ENCODE results near the gene CD247. TPM values are rescaled to one million over a fixed set of nuclear protein-coding genes. Genes with fewer than 3 reads are reported as not detected.

The CD247 gene
- total RNA-seq, 4 donors from 2014 or later: 0.26 to 2.0 (median 0.52) TPM; not detected in 1

- no peak for DNase-seq (ENCODE audit: extremely low spot score)
- Histone ChIP-seq H3K27ac (replicated peaks in 1 of 4) (no peak overlapping the region), H3K27me3 (no peaks in the 10 kb centered on the region), H3K4me3 (no peak overlapping the region), H3K36me3 (no peaks in the 10 kb centered on the region), H3K9me3 (no peaks in the 10 kb centered on the region), H3K4me1 (no peaks in the 10 kb centered on the region)
- TF ChIP-seq POLR2AphosphoS5 (IDR thresholded peaks at IDR 0.05): no peak
- TF ChIP-seq, protein P1, sequence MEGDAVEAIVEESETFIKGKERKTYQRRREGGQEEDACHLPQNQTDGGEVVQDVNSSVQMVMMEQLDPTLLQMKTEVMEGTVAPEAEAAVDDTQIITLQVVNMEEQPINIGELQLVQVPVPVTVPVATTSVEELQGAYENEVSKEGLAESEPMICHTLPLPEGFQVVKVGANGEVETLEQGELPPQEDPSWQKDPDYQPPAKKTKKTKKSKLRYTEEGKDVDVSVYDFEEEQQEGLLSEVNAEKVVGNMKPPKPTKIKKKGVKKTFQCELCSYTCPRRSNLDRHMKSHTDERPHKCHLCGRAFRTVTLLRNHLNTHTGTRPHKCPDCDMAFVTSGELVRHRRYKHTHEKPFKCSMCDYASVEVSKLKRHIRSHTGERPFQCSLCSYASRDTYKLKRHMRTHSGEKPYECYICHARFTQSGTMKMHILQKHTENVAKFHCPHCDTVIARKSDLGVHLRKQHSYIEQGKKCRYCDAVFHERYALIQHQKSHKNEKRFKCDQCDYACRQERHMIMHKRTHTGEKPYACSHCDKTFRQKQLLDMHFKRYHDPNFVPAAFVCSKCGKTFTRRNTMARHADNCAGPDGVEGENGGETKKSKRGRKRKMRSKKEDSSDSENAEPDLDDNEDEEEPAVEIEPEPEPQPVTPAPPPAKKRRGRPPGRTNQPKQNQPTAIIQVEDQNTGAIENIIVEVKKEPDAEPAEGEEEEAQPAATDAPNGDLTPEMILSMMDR (IDR thresholded peaks at IDR 0.05): no peak
- TF ChIP-seq EP300 (IDR thresholded peaks at IDR 0.05): no peak
- no peak for TF ChIP-seq POLR2A (IDR thresholded peaks at IDR 0.05; ENCODE audit: low read depth)
- intact Hi-C loops (cut with DNase I): no loop called here
- 67% methylated on average over 7 of the region's 7 CpGs for WGBS
Observed at GRCh38 chr1:167483790-167484189, 34.5 kb downstream of the CD247 start.

DNA sequence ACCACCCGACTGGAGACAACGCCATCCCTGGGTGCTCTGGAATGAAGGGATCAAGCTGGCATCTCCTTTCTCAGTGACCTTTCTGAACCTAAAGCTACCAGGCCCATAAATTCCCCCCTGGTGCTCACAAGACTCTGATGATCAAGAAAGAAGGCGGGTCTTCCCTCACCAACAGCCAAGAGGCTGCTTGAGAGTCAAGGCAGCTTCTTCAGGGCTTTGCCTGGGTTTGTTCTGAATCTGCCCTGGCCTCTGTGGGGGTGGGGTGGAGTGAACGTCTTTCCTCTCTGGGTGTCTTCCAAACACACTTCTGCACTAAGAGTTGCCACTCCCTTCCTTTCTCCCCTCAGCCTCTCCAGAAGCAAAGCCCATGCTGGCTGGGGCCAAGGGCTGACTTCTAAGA, 36.1 kb downstream of the CD247 start:
- DNase-seq (ENCODE audit: extremely low spot score): no peak
- TF ChIP-seq POLR2AphosphoS5 (IDR thresholded peaks at IDR 0.05): no peak
- TF ChIP-seq, protein P1 (IDR thresholded peaks at IDR 0.05): no peak
- no peak for TF ChIP-seq POLR2A (IDR thresholded peaks at IDR 0.05; ENCODE audit: low read depth)
- no peak for TF ChIP-seq EP300 (IDR thresholded peaks at IDR 0.05)

DNA sequence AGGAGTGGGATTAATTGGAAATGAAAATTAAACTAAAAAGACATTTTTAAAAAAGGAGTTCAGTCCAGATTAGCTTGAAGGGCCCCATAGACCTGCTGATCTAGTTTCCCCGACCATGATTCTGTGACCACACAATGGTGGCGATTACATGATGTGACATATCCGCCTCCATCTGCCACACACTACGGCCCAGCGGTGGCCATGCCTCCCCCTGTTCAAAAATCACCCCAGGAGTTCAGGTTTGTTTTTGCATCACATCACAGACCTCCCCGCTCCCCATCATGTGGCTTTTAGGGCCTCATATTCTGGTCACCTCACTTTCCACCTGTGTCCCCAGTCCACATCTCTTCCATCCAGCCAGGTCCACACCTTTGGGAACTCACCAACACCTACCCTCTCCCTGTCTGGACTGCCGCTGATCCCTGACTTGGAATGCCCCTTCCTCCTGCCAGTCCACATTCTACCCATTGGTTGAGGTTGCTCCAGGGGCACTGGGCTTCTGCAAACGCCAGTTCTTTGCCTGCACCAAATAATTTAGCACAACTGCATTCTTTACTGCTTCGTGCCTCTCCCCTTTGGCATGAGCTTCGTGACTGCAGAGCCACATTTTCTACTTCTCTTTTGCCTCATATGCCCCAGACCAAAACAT, 38.9 kb downstream of the CD247 start:
- no peak for TF ChIP-seq POLR2A (IDR thresholded peaks at IDR 0.05; ENCODE audit: low read depth)
- 90% methylated on average over 10 of the region's 10 CpGs for WGBS
- H3K4me3 ChIP-seq: no peak overlapping the region
- H3K27ac ChIP-seq (replicated peaks in 1 of 4): no peak overlapping the region
- H3K36me3 ChIP-seq: no peaks in the 10 kb centered on the region
- no peaks in the 10 kb centered on the region for H3K9me3 ChIP-seq
- H3K27me3 ChIP-seq: no peaks in the 10 kb centered on the region
- intact Hi-C loops (cut with DNase I): no loop called here
- no peak for DNase-seq (ENCODE audit: extremely low spot score)
- H3K4me1 ChIP-seq: no peaks in the 10 kb centered on the region

More for the DNA sequence above, 36.1 kb downstream of the CD247 start:
- Histone ChIP-seq H3K27me3 (no peaks in the 10 kb centered on the region), H3K27ac (replicated peaks in 1 of 4) (no peak overlapping the region), H3K4me1 (no peaks in the 10 kb centered on the region), H3K36me3 (no peaks in the 10 kb centered on the region), H3K4me3 (no peak overlapping the region), H3K9me3 (no peaks in the 10 kb centered on the region)
- intact Hi-C loops (cut with DNase I): no loop called here
- WGBS: 78% methylated on average over 4 of the region's 4 CpGs

DNA sequence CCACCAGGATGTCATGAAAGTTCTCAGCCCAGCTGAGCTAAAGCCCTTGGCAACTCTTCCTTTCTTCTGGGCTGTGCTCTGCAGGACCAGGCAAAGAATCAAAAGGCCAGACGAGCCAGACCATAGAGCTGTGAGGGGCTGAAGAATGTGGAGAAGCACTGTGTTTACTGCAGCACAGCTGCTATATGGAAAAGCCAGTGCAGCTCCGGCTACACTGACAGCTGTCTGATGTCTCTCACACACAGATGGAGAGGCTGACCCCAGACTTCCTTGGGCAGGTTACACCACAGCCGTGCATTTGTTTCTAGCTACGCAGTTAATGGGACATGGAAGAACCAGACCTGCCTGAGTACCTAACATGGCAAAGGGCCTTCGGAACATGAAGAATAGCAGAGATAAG, 40.3 kb downstream of the CD247 start:
- 77% methylated on average over 5 of the region's 5 CpGs for WGBS
- TF ChIP-seq POLR2AphosphoS5 (IDR thresholded peaks at IDR 0.05): no peak
- TF ChIP-seq POLR2A (IDR thresholded peaks at IDR 0.05; ENCODE audit: low read depth): no peak
- TF ChIP-seq EP300 (IDR thresholded peaks at IDR 0.05): no peak
- TF ChIP-seq, protein P1 (IDR thresholded peaks at IDR 0.05): no peak
- no peak overlapping the region for H3K27ac ChIP-seq (replicated peaks in 1 of 4)
- no peak for DNase-seq (ENCODE audit: extremely low spot score)
- no peaks in the 10 kb centered on the region for H3K4me1 ChIP-seq
- H3K36me3 ChIP-seq: no peaks in the 10 kb centered on the region
- intact Hi-C loops (cut with DNase I): no loop called here
- H3K27me3 ChIP-seq: peaks cover 0 to 9% (median 0%) of the 10 kb centered on the region in 4 donors
- H3K4me3 ChIP-seq: no peak overlapping the region
- H3K9me3 ChIP-seq: no peaks in the 10 kb centered on the region

GRCh38 chr1:167476061-167476460, 42.3 kb downstream of the CD247 start:
- WGBS: 92% methylated on average over 2 of the region's 2 CpGs
- peaks cover 0 to 12% (median 0%) of the 10 kb centered on the region in 4 donors for H3K27me3 ChIP-seq
- TF ChIP-seq POLR2AphosphoS5 (IDR thresholded peaks at IDR 0.05) (no peak), EP300 (IDR thresholded peaks at IDR 0.05) (no peak), POLR2A (IDR thresholded peaks at IDR 0.05; ENCODE audit: low read depth) (no peak)
- TF ChIP-seq, protein P1 (IDR thresholded peaks at IDR 0.05): no peak
- H3K27ac ChIP-seq (replicated peaks in 1 of 4): no peak overlapping the region
- intact Hi-C loops (cut with DNase I): no loop called here
- no peak overlapping the region for H3K4me3 ChIP-seq
- no peaks in the 10 kb centered on the region for H3K36me3 ChIP-seq
- no peak for DNase-seq (ENCODE audit: extremely low spot score)
- no peaks in the 10 kb centered on the region for H3K9me3 ChIP-seq
- no peaks in the 10 kb centered on the region for H3K4me1 ChIP-seq
